ENCODE data around the gene ADGRG7.
"Not testable (repeated sequence)": the region's sequence is repeated elsewhere in the genome, so short reads cannot be mapped to it uniquely, and the experiment has no call there.

Gene ADGRG7, protein sequence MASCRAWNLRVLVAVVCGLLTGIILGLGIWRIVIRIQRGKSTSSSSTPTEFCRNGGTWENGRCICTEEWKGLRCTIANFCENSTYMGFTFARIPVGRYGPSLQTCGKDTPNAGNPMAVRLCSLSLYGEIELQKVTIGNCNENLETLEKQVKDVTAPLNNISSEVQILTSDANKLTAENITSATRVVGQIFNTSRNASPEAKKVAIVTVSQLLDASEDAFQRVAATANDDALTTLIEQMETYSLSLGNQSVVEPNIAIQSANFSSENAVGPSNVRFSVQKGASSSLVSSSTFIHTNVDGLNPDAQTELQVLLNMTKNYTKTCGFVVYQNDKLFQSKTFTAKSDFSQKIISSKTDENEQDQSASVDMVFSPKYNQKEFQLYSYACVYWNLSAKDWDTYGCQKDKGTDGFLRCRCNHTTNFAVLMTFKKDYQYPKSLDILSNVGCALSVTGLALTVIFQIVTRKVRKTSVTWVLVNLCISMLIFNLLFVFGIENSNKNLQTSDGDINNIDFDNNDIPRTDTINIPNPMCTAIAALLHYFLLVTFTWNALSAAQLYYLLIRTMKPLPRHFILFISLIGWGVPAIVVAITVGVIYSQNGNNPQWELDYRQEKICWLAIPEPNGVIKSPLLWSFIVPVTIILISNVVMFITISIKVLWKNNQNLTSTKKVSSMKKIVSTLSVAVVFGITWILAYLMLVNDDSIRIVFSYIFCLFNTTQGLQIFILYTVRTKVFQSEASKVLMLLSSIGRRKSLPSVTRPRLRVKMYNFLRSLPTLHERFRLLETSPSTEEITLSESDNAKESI
- 0 reads per million in 2 donors for total RNA-seq

DNA sequence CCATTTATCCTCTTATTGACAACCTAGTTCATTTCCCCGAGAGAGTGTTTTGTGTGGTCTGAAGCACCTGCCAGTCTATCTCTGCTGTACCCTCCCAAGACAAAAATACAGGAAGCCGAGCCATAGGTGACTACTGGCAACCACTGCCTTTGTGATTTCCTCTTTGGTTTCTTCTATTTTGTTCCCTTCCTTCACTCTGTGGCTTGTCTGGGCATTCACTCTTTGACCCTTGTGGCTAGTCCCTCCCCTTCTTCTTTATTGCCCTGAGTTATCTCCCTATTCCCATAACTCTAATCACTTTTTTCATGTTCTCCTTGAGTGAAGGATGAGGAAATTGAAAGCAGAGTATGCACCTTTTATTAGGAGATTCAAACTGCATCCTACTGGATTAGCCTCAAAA lies at the start of gene ADGRG7:
TSS of gene ADGRG7 (plus strand) at position 297 of the 400 bp plus-strand sequence. CDS start 256 bp downstream, outside the sequence.
- no peak for DNase-seq

DNA sequence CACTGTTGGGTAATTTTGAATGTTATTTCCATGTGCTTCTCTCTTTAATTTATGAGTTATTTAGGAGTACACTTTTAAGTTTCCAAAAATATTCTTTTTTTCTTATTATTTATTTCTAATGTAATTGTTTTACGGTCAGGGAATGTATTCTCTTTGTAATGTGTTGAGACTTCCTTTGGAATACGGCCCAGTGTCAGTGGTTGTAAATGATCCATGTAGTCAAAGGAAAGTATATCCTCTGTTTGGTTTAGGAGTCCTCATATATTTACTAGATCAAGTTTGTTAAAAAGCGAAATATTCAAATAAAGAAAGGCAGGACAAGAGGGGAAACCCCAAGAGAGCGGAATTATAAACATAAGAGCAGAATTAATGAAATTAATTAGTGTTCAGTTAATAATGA lies 49.0 kb upstream of the ADGRG7 start:
- DNase-seq = no peak

DNA sequence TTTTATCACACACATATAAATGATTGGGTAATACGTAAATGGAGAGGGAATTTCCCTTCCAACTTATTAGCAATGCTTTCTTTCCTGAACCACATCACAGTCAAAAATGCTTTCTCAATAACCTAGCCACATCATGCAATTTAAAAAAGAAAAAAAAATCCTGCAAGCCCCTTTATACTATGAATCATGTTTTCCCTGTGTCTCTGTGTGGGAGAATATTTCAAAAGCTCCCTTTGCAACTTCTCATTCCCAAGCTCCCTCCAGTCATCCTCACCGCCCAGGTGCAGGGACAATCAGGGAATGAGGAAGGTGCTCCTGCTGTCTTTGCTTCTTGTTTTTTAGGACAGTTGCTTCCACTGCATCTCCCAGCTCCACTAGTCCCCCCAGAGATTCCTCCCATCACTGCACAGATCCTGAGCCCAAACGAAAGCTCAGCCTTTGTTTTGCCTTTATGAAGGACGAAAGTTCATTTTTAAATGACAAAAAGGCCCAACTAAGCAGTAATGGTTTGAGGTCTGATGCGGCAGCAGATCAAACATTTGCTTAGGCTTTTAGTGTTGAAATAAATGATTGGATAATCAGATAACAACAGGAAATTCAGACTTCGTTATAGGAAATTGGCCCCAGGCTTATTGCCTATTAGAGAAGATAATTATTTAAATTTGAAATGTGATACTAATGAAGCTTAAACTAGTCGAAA lies 47.8 kb upstream of the ADGRG7 start:
- DNase-seq = no peak

DNA sequence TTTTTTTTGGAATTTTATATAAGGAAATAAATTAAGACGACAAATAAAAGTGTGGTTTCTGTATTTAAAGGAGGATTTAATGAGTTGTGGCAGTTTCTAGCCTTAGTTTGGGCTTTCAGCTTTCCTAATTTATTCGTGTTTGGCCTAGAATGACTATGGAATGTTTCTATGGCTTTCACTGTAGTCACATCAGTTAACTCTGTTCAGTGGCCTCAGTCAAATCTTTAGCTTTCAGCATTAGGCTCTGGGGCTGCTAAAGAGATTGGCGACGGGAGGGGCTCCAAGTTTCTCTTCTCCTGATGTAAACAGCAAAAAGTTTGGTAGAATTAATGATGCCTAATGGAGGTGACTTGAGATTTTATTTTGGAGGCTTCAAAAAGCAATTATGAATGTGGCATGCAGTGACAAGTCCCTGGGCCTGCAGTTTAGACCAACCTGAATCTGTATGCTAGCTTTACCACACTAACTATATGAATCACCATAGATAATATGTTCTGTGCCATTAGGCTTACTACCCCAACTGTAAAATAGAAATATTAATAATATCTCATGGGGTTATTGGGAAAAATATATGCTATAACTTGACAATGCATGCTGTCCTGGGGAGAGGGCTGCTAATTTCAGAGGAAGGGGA lies 47.1 kb upstream of the ADGRG7 start:
- DNase-seq = no peak

DNA sequence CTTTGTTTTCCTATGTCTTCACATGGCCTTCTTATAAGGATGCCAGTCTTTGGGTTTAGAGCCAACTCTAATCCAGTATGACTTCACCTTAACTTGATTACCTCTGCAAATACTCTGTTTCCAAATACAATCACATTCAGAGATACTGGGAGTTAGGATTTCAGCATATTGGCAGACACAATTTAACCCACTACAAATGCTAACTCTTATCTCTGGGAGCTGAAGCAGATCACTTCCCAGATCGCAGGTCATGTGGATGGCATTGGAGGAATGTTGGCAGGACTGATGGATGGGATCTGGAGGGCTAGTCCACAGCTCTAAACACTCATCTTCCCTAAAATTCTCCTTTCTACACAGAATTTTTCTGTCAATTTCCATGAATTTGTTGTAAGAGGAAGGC lies 46.2 kb upstream of the ADGRG7 start:
- DNase-seq = no peak

DNA sequence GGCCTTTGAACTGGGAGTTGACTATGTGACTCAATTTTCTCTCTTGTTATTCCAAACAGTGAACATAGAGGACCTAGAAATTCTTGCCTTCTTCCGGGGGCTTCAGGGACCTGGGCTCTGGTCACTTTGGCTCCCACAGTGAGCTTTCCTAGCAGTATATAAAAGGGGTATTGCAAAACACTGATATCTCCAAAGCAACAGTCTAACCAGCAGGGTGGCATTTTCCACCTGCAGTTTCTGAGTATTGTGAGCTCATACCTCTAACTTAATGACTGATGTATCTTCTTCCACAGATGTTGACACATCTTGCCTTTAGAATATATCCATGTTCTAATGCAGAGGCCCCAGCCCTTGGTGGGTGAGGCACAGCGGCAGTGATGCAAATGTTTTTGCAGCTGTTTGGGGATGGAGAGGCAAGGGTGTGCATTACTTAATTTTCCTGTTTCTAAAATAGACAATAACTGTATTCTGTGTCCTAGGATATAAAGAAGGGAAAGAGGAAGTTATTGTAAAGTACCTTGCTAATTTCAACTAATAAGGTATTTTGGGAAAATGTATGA lies 45.7 kb upstream of the ADGRG7 start:
- DNase-seq = no peak

DNA sequence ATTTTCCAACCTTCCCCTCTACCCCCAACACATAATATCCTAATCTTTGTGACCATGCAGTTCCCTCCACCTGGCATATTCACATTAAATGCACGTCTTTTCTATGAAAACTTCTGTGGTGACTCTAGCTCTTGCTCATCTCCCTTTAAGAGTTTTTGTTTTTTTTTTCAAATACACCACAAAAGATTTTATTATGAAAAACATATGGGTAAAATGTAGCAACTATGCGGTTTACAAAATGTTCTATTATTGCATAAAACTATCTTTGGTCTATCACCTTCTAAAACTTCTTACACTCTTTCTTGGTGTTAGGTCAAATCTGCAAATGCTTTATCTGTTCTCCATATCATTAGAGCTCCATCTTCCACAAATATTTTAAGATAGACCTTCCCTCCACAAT lies 38.6 kb upstream of the ADGRG7 start:
- DNase-seq = no peak

DNA sequence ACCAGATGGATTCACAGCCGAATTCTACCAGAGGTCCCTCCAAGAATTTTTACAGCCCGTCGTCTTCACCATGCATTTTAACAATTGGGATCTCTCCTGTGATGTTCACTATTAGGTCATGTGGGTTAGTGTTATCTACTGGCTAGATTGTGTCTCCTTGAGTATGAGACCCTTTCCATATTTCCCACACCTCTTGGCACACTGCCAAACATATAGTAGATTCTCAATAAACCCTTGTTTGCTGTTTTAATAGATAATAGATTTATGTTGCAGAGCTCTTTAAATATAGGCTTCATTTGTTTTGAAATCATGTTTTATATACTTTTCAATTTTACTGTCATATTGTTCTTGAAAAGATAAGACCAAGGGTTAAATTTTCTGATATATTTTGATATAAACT lies 34.9 kb upstream of the ADGRG7 start:
- DNase-seq = no peak

DNA sequence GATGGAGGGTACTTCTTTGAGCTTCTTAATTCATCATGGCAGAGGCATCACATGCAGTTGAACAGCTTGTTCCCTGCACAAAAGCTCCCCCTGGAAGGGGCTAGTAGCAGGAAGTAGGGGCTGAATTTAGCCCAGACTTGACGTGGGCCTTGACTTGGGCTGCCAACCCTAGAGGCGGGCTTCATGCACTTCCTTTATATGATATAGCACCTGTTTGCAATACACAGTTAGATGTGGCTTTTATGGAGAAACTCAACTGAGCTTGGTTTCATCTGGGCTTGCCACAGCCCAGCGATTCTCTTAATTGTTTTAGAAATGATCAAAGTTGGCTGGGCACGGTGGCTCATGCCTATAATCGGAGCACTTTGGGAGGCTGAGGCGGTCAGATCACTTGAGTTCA lies 33.7 kb upstream of the ADGRG7 start:
- no peak for DNase-seq

DNA sequence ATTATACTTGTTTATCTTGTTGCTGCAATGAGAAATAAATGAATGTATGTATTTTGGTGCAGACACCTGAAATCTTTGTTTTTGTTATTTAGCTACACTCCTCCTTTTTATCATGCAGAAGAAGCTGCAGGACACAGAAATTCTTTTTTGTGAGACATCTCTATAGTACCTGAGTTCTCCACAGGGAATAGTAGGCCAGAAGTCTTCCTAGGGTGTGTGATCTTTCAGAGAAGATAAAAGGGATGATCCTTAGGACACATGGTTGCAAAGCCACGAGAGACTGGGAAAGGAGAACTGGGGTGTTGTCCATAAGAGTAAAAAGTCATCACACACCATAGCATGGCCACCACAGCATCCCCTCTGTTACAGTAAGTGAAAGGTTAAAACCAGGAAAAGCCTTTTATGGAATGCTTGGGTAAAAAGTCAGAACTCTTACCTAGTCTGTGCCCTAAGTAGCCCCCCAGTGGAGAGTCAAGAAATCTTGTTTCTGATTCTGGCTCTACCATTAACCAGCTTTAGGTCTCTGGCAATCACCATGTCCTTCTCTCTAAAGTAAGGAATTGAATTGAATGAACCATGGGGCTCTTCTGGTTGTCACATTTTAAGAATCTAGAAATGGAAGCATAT lies 31.9 kb upstream of the ADGRG7 start:
- no peak for DNase-seq

DNA sequence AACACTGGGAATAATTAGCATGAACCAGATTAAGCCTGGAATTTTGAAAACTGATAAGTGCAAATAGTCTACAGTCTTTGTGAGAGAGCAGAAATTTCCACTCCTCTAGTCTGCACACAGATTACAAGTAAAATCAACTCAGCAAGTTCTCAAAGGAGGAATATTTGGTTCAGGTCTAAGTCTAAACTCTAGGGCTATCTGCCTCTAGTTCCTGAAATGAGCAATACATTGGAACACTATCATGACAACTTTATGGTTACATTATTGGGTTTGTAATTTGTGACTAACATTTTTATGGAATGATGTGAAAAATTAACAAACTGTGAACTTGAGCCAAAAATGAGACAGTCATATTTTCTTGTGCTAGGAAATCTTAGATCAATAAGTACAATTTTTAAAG lies 30.8 kb upstream of the ADGRG7 start:
- DNase-seq = no peak

DNA sequence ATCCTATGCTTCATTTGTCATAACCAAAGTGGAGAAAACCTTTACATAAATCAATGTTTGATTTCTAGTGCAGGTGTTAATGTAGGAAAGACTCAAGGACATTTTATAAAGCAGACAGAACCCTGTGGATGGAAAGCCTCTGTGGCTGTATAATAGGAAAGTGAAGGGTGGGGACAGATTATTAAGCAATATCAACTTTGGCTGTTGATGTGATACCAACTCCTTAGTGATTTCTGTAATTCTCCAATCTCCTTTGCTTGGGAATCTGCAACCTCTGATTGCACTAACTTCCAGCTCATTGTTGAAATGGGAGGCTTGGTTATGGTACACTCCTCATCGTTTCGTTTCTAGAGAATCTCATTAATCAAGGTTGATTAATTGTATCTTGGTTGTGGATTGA lies 29.3 kb upstream of the ADGRG7 start:
- no peak for DNase-seq

DNA sequence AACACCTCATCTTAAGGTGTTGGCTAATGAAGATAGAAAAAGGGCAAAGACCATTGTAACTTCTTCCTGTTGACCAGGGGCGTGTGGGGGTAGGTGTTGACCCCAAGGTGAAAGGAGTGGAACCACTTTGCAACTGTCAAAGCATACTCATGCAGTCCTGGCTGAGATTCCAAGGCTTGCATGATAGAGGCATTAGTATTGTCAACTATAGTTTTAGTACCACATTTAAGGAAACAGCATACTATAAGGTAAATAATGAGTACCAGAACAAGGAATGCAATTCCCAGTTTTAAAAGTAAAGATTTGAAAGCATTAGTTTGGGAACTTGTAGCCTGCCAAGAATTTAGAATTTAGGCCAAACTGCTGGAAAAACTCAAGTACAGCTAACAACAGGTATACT lies 27.8 kb upstream of the ADGRG7 start:
- no peak for DNase-seq

DNA sequence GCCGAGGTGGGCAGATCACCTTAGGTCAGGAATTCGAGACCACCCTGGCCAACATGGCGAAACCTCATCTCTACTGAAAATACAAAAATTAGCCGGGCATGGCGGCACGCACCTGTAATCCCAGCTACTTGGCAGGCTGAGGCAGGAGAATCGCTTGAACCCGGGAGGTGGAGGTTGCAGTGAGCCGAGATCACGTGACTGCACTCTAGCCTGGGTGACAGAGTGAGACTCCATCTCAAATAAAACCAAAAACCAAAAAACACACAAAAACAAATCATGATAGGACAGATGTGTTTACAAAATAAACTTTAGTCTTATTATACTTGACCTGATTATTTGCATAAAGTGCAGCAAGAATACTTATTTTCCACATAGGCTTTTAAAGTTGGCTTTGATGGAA lies 27.2 kb upstream of the ADGRG7 start:
- DNase-seq = not testable (repeated sequence)

DNA sequence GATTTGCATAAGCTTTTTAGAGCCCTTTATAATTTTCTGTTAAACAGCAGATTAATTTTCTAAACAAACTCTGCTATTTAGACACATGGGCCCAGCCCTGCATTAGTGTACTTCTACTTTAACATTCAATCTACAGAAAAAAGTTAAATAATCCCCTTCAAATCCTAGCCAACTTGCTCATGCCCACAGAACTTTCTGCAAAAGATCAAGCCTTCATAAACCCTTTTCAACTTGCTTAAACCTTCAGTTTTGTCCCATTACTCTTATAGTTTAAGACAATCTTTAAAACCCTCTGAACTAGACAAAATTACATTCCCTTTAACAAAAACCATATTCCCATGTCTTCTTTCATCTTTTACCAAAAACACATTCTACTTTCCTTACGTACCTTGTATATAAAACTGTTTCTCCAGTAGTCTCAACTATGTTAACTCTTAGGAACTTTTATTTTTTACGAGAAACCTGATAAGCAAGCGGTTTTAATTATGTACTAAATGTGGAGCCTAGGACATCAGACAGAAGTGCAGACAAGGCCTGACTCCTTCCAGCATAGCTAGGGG lies 25.2 kb upstream of the ADGRG7 start:
- no peak for DNase-seq

DNA sequence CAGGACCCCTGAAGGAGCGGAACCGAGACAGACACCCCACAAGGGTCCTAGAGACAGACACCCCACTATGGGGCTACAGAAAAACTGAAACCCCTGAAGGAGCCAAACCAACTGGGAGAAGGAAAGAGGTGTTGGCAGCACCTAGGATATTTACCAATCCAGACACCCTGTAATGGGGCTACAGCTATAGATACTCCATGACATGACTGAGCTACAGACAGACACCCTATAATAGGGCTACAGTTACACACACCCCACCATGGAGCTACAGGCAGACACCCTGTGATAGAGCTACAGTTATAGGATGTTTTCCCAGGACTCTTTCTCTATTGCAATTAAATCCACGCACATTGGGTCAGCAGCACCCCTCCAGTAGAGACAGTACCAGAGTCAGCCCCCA lies 22.6 kb upstream of the ADGRG7 start:
- DNase-seq = no peak

DNA sequence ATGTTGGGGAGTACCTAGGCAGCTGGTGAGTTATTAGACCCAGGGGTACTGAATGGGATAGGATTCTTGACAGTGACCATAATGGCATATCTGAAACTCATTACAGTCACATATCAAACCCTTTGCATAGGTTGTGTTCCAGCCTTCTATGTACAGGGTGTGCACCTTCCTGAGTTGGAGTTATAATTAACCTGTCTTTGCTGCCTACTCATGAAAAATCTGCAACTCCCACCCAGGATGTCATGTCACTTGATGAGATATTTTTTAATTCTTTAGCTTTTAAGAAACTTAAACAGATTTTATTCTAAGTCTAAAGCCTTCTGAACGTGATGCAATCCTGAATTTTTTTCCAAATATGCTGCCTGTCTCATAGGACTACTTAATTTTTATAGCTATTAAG lies 21.1 kb upstream of the ADGRG7 start:
- DNase-seq = no peak

DNA sequence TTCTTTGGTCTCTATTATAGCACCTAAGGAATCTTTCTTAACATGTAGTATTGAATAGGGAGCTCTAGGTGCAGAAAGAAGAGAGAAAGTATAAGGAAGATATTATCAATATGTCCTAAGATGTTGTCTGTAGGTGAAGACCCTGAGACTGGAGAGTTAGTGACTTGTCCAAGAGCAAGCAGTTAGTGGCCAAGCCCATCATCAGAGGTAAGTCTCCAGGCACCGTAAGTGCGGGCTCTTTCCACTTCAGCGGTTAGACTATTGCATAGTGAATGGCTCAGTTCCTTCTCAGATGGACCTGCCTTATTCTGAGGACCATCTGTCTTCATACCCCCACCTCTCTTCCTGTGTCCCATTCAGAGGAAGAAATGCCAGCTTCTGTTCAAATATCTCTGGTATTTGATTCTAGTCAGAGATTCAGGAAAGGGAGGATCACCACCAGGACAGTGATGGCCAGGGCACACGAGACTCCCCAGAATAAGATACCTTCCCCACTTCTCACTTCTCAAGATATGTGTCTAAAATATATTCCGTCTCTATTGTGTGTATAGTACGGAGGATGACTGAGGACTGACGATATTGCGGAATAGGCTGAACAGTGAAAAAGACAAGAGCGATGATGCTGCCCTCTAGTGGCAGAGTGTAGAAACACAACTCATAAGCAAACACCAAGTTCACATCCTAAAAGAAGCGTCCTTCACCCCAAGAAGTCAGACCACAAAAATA lies 19.1 kb upstream of the ADGRG7 start:
- no peak for DNase-seq

DNA sequence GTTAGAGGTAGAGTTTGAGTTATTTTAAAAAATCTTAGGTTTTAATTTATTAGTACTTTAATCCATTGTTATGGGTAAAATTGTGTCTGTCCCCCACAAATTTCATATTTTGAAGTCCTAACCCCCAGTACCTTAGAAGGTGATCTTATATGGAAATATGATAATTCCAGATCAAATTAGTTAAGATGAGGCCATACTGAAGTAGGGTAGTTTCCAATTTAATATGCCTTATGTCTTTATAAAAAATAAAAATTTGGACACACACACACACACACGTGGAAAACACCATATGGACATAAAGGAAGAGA lies 18.6 kb upstream of the ADGRG7 start:
- DNase-seq = no peak

DNA sequence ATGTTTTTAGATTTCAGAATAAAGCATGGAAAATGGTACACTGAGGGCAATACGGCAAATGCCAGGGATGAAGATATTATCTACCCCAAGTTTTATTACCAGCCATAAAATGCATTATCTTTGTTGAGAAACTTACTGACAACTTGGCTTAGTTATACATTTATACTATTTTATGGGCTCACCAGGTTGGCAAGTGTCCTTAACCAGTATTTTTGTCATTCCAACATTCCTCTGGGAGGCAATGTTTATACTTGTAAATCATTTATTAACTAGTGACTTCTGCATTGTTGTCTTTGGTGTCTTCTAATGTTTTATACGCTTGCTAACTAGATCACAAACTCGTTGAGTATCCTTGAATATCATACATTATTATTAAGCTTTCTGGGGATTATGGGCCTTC lies 18.0 kb upstream of the ADGRG7 start:
- no peak for DNase-seq
